ENCODE measurements around the gene PEAR1.

DNA sequence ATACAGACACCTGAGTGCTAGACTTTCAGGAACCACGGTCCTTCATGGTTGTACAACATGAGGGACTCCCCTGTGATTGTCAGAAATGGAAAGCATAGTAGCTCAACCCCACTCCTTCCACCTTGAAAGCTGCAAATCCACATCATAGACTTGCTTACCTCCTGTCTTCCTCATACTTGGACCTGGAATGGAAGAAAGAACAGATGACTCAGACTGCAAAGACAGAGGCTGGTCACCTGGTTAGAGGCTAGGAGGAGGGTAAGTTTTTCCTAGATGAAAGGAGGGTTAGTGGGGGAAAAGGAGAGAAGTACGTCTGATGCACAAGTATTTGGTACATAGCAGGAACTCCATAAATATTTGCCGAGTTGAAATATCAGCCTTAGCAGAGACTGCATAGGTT is 64.1 kb downstream of the PEAR1 start:
- TF ChIP-seq, protein P1, sequence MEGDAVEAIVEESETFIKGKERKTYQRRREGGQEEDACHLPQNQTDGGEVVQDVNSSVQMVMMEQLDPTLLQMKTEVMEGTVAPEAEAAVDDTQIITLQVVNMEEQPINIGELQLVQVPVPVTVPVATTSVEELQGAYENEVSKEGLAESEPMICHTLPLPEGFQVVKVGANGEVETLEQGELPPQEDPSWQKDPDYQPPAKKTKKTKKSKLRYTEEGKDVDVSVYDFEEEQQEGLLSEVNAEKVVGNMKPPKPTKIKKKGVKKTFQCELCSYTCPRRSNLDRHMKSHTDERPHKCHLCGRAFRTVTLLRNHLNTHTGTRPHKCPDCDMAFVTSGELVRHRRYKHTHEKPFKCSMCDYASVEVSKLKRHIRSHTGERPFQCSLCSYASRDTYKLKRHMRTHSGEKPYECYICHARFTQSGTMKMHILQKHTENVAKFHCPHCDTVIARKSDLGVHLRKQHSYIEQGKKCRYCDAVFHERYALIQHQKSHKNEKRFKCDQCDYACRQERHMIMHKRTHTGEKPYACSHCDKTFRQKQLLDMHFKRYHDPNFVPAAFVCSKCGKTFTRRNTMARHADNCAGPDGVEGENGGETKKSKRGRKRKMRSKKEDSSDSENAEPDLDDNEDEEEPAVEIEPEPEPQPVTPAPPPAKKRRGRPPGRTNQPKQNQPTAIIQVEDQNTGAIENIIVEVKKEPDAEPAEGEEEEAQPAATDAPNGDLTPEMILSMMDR (conservative IDR thresholded peaks at IDR 0.05; ENCODE audit: low read depth, low read length): no peak
- no peak for TF ChIP-seq EZH2phosphoT487 (IDR thresholded peaks at IDR 0.05; ENCODE audit: borderline replicate concordance, low read length)
